Duodenal mucosa (tissue), 2 donors: ENCODE results near the gene CHAC1.
"Not testable (repeated sequence)": the region's sequence is repeated elsewhere in the genome, so short reads cannot be mapped to it uniquely, and the experiment has no call there.

Experiments used
- H3K27ac ChIP-seq: one replicate; pipeline ENCODE4 v1.7.0; 2013; ENCODE audit warnings: low read depth, low read length
- H3K27me3 ChIP-seq, 2 donors: one replicate each; pipeline ENCODE4 v1.7.0; 2013; ENCODE audit warnings: low read length in 2 of 2, control low read depth in 1 of 2; ENCODE audit not compliant: insufficient read depth in 2 of 2, control insufficient read depth in 1 of 2
- H3K36me3 ChIP-seq, 2 donors: one replicate each; pipeline ENCODE4 v1.7.0; 2013; ENCODE audit warnings: low read length in 2 of 2, control low read depth in 1 of 2; ENCODE audit not compliant: insufficient read depth in 2 of 2, control insufficient read depth in 1 of 2
- H3K4me1 ChIP-seq, 2 donors: one replicate each; pipeline ENCODE4 v1.7.0; 2013; ENCODE audit warnings: low read length in 2 of 2, control low read depth in 1 of 2; ENCODE audit not compliant: insufficient read depth in 2 of 2, control insufficient read depth in 1 of 2
- H3K4me3 ChIP-seq, 2 donors: one replicate each; pipeline ENCODE4 v1.7.0; 2013; ENCODE audit warnings: low read length in 2 of 2, low read depth in 1 of 2
- H3K9ac ChIP-seq, 2 donors: one replicate each; pipeline ENCODE4 v1.7.0; 2013; ENCODE audit warnings: low read length in 2 of 2, low read depth in 1 of 2
- H3K9me3 ChIP-seq, 2 donors: one replicate each; pipeline ENCODE4 v1.7.0; 2013; ENCODE audit warnings: low read length in 2 of 2, control low read depth in 1 of 2; ENCODE audit not compliant: control insufficient read depth in 1 of 2

The CHAC1 gene

GRCh38 chr15:40948706-40949473, 4.4 kb upstream of the CHAC1 start:
- H3K9me3 ChIP-seq, result no peaks in the 10 kb centered on the region
- H3K9ac ChIP-seq, result no peak overlapping the region
- no peaks in the 10 kb centered on the region for H3K27me3 ChIP-seq
- peaks cover 23% of the 10 kb centered on the region in 2 donors for H3K4me1 ChIP-seq
- H3K4me3 ChIP-seq, result no peak overlapping the region
- H3K36me3 ChIP-seq, result no peaks in the 10 kb centered on the region
- no peak overlapping the region for H3K27ac ChIP-seq

DNA sequence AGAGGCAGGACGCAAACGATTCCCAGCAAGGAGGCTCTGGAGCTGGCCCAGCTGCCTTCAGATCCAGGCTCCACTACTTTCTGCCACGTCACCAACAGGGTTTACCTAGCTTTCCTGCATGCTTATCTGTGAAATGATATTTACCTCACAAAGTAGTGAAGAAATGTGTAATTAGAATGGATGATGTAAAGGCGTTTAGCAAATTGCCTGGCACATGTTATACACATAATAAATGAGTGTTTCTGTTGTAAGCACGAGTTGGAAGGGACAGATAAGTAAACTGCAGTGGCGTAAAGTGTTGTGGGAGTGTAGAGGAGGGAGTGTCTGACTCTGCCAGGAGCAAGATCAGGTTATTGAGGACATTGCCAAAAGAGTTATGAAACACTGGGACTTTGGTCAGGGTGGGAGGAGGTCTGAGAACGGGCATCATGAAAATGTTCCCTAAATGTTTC, 3.5 kb upstream of the CHAC1 start:
- peaks cover 25 to 26% of the 10 kb centered on the region in 2 donors for H3K4me1 ChIP-seq
- no peaks in the 10 kb centered on the region for H3K9me3 ChIP-seq
- H3K27ac ChIP-seq, result peak overlapping the region; percentile 28
- H3K36me3 ChIP-seq, result no peaks in the 10 kb centered on the region
- H3K27me3 ChIP-seq, result no peaks in the 10 kb centered on the region
- no peak overlapping the region for H3K9ac ChIP-seq
- H3K4me3 ChIP-seq, result no peak overlapping the region

DNA sequence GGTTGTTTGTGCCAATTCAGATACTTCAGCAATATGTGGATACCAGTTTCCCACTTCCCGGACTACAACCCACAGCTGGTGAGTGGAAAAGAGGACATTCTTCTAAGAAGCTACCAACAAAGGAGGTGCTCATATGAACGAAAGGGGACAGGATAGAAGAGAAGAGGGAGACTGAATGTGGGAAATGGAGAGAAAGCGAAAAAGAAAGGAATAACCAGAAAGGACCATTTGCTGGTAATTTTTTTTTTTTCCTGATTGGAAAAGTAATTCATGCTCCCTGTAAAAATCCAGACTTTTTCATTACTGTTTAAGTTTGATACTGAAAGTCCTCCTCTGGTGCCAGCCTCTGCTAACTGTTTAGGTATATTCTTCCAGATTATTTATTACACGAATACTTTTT, 1.5 kb upstream of the CHAC1 start:
- H3K9me3 ChIP-seq, result no peaks in the 10 kb centered on the region
- no peaks in the 10 kb centered on the region for H3K36me3 ChIP-seq
- no peak overlapping the region for H3K9ac ChIP-seq
- no peak overlapping the region for H3K27ac ChIP-seq
- no peaks in the 10 kb centered on the region for H3K27me3 ChIP-seq
- H3K4me3 ChIP-seq, result no peak overlapping the region
- H3K4me1 ChIP-seq, result peaks cover 25 to 26% of the 10 kb centered on the region in 2 donors

DNA sequence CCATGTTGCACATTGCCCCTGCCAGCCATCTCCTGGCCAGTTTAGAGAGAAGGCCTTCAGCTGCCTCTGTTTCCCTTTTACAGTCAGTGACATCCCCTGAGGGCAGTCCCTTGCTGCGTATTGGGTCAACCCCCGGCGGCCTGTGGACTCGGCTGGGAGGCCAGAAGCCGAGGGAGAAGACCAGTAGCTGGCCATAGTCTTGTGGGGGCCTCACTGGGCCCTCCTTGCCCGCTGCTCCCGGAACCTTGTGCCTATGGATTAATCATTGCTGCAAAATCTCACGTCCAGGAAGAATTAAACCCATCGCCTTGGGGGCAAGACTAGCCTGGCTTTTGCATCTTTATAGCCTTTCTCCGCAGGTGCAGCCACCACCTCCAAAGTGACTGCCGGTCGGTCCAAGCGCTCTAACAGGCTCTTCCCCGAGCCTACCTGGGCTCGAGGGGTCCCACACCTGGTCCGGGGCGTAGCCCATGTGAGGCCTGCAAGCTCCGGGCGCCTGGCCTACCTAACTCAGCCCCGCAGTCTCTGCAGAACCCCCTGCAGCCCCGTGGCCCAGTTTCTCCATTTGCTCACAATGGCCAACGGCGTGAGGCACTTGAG, 870 bp upstream of the CHAC1 start:
- H3K9ac ChIP-seq, result peak overlapping the region; percentile 71 to 93
- no peaks in the 10 kb centered on the region for H3K9me3 ChIP-seq
- H3K4me1 ChIP-seq, result peaks cover 26% of the 10 kb centered on the region in 2 donors

GRCh38 chr15:40953713-40954074, 423 bp downstream of the CHAC1 start:
- H3K36me3 ChIP-seq, result no peaks in the 10 kb centered on the region
- peak overlapping the region; percentile 71 to 84 for H3K9ac ChIP-seq
- H3K4me1 ChIP-seq, result peaks cover 26 to 32% of the 10 kb centered on the region in 2 donors
- no peaks in the 10 kb centered on the region for H3K9me3 ChIP-seq
- H3K4me3 ChIP-seq, result peak overlapping the region; percentile 81 to 89
- no peak overlapping the region for H3K27ac ChIP-seq
- no peaks in the 10 kb centered on the region for H3K27me3 ChIP-seq

More for the DNA sequence above, 870 bp upstream of the CHAC1 start:
- H3K27ac ChIP-seq, result peak overlapping the region; percentile 67
- H3K4me3 ChIP-seq, result peak overlapping the region; percentile 81 to 89
- H3K27me3 ChIP-seq, result no peaks in the 10 kb centered on the region
- no peaks in the 10 kb centered on the region for H3K36me3 ChIP-seq

- Histone ChIP-seq H3K4me1 (peaks cover 25 to 27% of the 10 kb centered on the region in 2 donors), H3K9ac (peak overlapping the region; percentile 16 to 71), H3K4me3 (peak overlapping the region; percentile 81 to 89)
- not testable (repeated sequence) for H3K9me3 ChIP-seq, H3K27ac ChIP-seq, H3K27me3 ChIP-seq, H3K36me3 ChIP-seq
These were observed 1.0 kb downstream of the CHAC1 start for GRCh38 chr15:40954158-40954848.

- H3K27me3 ChIP-seq, result no peaks in the 10 kb centered on the region
- peaks cover 18 to 21% of the 10 kb centered on the region in 2 donors for H3K4me1 ChIP-seq
- H3K36me3 ChIP-seq, result no peaks in the 10 kb centered on the region
- no peak overlapping the region for H3K9ac ChIP-seq
- no peak overlapping the region for H3K4me3 ChIP-seq
- no peak overlapping the region for H3K27ac ChIP-seq
- no peaks in the 10 kb centered on the region for H3K9me3 ChIP-seq
These were observed 2.1 kb downstream of the CHAC1 start for GRCh38 chr15:40955141-40955903.

DNA sequence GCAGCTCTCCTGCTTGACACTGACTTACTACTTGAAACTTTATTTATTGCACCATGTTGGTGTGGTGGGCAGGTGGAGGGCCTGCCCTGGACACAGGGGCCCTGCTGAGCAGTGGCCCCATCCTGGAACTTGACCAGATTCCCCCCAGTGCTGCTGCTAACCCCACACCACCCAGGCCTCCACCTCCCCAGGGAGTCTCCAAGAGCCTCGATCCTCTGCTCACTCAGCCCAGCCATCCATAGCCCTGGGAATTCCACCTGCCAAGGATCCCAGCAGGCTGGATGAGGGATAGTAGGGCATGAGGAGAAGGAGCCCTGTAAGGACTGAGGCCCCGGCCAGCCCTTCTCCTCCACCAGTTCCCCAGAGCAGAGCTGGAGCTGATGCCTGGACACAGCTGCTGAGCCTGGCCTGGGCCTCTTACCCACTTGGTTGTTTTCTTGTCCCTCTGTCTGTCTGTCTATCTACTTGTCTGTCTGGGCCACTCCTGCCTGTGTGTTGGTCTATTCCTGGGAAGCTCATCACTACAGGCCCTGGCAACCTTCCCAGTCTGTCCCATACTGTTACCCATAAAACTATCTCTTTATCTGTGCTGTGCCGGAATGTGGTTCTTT, 2.8 kb downstream of the CHAC1 start:
- Histone ChIP-seq H3K27ac (no peak overlapping the region), H3K27me3 (no peaks in the 10 kb centered on the region), H3K9me3 (no peaks in the 10 kb centered on the region), H3K4me1 (peaks cover 24 to 29% of the 10 kb centered on the region in 2 donors), H3K4me3 (no peak overlapping the region), H3K9ac (no peak overlapping the region), H3K36me3 (no peaks in the 10 kb centered on the region)

- H3K36me3 ChIP-seq, result no peaks in the 10 kb centered on the region
- H3K4me1 ChIP-seq, result peaks cover 24 to 29% of the 10 kb centered on the region in 2 donors
- no peak overlapping the region for H3K4me3 ChIP-seq
- no peaks in the 10 kb centered on the region for H3K9me3 ChIP-seq
- no peak overlapping the region for H3K9ac ChIP-seq
- no peak overlapping the region for H3K27ac ChIP-seq
- no peaks in the 10 kb centered on the region for H3K27me3 ChIP-seq
These were observed 3.3 kb downstream of the CHAC1 start for GRCh38 chr15:40956541-40956982.
